OCI-LY7 (cell line): ENCODE results near the gene FGF7.

Experiments used
- EZH2phosphoT487 ChIP-seq: fragments of 200-600 bp; sonication (generic); IDR thresholded peaks from 2 replicates; pipeline ENCODE4 v1.6.1; 2018; ENCODE audit warnings: low read depth, borderline replicate concordance, mild to moderate bottlenecking, mixed run types, antibody characterized with exemption, low read length, moderate library complexity, mixed read lengths
- TF ChIP-seq, protein P1 (sequence below): fragments of 200-600 bp; sonication (generic); conservative IDR thresholded peaks from 2 replicates; pipeline ENCODE4 v1.5.1; 2014; ENCODE audit warnings: mild to moderate bottlenecking, antibody characterized with exemption, low read length, moderate library complexity, mixed read lengths

GRCh38 chr15:49492830-49493229, 69.8 kb downstream of the FGF7 start:
- TF ChIP-seq, protein P1, sequence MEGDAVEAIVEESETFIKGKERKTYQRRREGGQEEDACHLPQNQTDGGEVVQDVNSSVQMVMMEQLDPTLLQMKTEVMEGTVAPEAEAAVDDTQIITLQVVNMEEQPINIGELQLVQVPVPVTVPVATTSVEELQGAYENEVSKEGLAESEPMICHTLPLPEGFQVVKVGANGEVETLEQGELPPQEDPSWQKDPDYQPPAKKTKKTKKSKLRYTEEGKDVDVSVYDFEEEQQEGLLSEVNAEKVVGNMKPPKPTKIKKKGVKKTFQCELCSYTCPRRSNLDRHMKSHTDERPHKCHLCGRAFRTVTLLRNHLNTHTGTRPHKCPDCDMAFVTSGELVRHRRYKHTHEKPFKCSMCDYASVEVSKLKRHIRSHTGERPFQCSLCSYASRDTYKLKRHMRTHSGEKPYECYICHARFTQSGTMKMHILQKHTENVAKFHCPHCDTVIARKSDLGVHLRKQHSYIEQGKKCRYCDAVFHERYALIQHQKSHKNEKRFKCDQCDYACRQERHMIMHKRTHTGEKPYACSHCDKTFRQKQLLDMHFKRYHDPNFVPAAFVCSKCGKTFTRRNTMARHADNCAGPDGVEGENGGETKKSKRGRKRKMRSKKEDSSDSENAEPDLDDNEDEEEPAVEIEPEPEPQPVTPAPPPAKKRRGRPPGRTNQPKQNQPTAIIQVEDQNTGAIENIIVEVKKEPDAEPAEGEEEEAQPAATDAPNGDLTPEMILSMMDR = no peak
- TF ChIP-seq EZH2phosphoT487 = no peak
